Activated CD4-positive, alpha-beta T cell treated with anti-CD3 and anti-CD28 coated beads for 1 hour (primary cell): ENCODE results near the gene UBE2E2.

Source experiments
- DNase-seq: peaks from one replicate; pipeline ENCODE4 v3.0.0-alpha.2; 2020

The UBE2E2 gene

GRCh38 chr3:23489300-23490158 is 286.4 kb downstream of the UBE2E2 start:
- DNase-seq, result no peak

- DNase-seq, result no peak
Observed at GRCh38 chr3:23490459-23490858, 287.3 kb downstream of the UBE2E2 start.

- DNase-seq, result no peak
Observed at GRCh38 chr3:23492057-23492456, 288.9 kb downstream of the UBE2E2 start.

DNA sequence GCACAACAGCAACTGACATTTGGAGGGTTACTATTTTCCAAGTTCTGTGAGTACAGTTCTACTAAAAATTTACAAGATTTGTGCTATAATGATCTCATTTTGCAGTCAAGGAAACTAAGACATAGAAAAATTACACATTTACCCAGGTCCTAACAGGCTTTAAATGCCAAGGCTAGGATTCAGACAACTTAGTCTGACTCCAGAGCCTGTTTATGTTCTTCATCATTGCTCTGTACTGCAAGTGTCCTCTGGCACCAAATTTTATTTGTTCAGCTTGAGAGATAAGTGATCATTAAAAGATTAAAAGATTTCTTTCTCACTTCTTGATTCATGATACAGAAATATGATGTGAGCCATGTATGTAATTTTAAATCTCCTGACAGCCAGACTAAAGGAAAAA is 290.8 kb downstream of the UBE2E2 start:
- no peak for DNase-seq

GRCh38 chr3:23494967-23495366 is 291.8 kb downstream of the UBE2E2 start:
- no peak for DNase-seq

DNA sequence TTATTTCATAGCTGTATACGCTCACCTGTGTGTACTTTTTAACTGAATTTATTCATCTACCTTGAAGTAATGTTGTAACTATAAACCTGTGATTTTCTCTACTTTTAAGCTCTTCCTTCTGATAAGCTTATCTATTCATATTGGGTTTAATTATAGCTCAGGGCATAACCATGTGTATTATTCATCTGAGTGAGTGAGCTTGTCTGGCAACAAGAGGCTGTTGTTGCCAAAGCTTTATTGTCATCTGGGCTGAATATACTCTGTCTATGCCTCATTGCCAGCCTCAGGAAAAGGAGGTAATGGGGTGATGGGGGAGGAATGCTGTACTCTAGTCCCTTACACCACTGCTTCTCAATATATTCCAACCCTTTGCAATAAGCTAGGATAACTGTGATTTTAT is 292.4 kb downstream of the UBE2E2 start:
- no peak for DNase-seq

DNA sequence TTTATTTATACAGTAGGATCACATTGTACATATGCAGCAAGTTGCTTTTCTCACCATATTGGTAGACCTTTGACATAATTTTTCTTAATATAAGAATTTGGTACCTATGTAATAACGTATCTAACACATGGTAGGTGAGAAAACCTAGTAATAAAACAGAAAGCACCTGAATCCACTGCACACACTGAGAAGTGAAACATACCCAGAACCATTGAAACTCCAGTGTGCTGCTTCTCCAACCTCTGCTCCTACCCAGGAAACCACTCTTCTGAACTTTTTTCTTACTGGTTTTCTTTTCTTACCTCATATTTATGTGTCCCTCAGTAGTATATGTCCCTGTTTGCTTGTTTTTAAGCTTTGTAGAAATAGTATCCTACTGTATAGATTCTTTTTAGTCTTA is 293.0 kb downstream of the UBE2E2 start:
- DNase-seq, result no peak

DNA sequence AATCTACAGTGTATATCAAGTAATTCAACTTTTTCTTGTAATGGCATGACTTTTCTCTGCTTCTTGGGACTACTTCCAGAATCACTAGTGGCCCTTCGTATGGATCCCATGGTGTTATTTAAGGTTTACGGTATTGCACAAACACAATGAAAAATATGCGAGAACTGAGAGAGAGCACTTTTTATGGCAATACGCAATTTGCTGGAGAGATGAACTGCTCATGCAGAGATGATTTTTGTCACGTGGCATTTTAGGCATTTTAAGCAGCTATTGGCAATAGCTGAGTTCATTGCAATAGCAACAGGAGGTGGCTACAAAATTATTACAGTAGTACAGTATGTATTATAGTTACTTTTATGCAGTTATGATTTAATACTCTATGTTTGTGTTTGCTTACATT is 294.0 kb downstream of the UBE2E2 start:
- no peak for DNase-seq

DNA sequence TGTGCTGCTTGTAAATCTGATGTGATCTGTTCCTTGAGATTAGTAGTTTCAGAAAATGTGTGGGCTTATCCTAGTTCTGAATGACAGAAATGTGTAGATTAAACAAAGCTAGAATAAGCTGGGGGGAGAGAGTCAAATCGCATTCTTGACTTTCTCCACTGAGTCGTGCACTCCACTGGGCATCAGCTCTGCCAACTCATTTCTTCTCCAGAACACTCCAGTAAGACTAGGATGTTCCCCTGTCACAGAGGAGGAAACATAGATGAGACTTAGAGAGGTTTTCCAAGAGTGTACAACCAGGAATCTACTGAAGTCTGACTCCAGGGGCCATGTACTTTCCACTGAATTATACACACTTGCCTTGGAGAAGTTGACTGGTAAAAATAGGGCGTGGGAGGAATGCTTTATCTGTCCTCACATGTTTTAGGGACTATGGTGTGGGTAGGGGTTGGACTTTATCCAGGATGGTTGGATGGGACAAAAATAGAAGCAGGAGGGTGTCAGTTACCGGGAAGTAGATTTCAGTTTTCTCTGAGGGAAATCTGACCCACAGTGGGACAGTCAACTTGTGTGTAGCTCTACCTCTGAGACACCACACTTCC is 298.2 kb downstream of the UBE2E2 start:
- DNase-seq, result no peak

DNA sequence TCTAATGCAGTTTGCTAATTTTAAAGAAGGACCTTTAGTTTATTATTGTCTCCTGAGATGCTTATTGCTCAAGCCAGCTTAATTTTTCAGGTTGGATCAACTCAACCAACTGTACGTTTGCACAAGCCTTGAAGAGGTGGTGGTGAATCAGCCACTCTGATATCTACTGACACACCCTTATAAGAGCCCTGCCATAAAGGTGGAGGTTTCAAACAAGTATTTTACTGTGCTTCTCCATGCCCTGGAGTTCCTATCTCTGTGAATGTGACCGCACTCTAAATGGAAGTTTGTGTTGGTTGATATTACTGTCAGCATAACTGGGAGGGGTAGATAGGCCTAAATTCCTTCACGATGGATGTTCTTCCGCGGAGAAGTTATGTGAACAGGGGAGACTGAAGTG is 305.3 kb downstream of the UBE2E2 start:
- DNase-seq, result no peak

GRCh38 chr3:23518441-23518840 is 315.3 kb downstream of the UBE2E2 start:
- no peak for DNase-seq

DNA sequence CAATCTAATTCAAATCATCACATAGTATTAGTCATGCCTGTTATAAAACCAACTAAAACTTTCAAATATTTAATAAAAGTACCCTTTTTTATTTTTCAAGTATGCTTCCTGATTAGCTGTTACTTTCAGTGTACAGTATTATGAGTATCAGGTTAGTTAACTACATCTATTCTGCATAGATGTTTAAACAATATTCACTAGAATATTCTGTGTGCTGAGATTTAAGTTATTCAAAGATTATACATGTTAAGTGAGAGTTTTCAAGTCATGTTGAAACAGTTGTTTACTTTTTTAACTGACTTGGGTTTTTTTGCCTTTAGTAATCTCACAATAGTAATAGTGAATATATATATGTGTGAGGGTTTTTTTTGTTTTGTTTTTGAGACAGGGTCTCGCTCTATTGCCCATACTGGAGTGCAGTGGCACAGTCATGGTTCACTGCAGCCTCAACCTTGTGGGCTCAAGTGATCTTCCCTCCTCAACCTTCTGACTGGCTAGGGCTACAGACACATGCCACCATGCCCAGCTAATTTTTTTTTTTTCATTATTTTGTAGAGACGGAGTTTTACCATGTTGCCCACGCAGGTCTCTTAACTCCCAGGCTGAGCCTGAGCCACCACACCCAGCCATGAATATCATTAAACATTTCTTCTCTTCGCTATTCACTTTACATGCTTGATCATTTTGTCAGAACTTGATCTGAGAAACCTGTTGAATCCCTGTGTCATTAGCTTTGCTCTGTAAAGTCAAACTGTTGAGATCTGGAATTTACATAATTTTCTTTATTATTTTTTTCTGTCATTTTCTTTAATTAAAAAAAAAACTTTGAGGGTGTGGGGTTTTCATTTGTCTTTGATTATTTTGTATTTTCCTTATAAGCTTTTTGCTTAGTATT is 316.4 kb downstream of the UBE2E2 start:
- no peak for DNase-seq

GRCh38 chr3:23527326-23527725 is 324.2 kb downstream of the UBE2E2 start:
- no peak for DNase-seq

DNA sequence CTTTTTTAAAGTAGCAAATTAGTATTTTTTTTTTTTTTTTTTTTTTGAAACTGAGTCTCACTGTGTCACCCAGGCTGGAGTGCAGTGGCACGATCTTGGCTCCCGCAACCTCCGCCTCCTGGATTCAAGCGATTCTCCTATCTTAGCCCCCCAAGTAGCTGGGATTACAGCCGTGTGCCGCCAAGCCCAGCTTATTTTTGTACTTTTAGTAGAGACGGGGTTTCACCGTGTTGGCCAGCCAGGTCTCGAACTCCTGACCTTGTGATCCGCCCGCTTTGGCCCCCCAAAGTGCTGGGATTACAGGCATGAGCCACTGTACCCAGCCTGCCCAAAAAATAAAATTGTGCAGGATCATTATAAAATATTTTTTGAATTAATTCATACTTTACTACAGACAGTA is 330.5 kb downstream of the UBE2E2 start:
- DNase-seq, result no peak

DNA sequence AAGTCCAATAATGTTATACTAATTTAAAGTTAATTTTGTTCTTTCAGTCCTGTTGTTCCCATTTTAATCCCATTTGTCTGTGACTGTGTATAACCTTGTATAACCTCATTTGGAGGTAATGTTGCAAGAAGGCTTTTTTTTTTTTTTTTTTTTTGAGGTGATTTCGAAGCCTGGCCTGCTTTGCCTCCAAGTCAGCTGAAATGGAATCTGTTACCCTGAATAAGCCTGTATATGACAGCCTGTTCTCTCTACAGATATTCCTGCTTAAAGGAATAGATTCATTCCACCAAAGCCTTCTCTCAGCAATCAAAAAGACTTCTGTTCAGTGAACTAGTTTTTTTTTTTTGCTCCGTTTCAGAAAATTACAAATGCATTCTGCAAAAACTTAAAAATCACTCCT is 330.9 kb downstream of the UBE2E2 start:
- DNase-seq, result no peak

GRCh38 chr3:23537101-23537551 is 334.0 kb downstream of the UBE2E2 start:
- DNase-seq, result no peak

GRCh38 chr3:23539185-23539584 is 336.1 kb downstream of the UBE2E2 start:
- no peak for DNase-seq

DNA sequence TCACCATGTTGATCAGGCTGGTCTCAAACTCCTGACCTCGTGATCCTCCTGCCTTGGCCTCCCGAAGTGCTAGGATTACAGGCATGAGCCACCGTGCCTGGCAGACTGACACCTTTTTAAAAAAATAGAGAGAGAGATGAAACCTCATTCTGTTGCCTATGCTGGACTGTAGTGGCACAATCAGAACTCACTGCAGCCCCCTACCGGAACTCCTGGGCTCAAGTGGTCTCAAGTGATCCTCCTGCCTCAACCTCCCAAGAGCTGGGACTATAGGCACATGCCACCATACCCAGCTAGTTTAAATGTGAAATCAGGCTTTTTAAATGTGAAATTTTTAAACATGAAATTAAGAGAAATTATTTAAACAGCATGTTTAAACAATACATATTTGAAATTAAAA is 337.5 kb downstream of the UBE2E2 start:
- DNase-seq, result no peak

GRCh38 chr3:23542079-23542478 is 339.0 kb downstream of the UBE2E2 start:
- DNase-seq, result no peak

- DNase-seq, result no peak
Observed at GRCh38 chr3:23546181-23546580, 343.1 kb downstream of the UBE2E2 start.

DNA sequence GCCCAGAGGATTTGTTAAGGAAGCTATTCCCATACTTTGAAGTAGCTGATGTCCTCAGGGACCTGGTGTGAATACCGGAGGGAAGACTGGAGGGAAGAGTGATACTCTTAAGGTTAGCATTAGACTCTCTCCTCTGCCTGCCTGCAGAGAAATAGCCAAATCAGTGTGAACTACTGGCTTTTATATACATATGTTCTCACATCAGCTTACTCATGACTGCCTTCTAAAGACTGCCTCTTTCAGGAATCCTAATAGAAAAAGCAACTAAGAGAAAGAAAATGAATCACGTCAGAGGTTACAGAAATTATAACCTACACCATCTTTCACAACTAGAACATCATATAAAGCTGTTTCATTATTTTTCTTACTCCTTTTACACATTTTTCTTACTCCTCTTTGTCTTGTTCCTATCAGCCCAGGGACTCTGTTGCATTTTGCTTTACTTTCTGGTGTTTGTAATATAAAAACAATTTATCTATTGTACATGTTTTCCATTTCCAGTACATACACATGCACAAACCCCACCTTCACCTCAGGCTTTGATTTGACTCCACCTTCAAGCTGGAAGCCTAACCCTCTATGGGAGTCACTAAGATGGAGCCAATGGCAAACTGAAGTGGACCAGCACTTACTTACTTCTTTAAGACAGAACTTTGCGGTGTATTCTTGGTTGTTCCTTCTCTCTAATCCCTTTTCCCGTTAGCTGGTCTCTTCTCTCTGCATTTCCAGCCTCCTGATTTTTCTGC is 345.0 kb downstream of the UBE2E2 start:
- no peak for DNase-seq

DNA sequence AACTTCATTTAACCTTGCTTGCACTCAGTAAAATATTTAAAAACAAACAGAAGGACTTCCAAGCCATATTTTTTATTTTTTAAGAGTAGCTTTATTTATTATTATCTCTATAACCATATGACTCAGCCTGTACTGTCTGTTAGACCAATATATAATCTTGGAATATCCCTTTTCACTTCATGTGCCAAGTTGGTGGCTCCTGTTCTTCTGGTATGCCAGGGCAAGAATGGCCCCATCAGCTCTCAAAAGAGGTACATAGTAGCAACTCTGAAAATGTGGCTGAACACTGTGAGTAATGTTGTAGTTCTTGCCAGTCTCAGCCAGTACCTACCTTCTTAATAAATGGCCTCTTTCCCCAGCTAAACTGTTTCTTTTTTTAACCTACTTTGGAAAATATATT is 345.6 kb downstream of the UBE2E2 start:
- DNase-seq, result no peak
